B cell (primary cell): Measurements from ENCODE around the gene ARHGEF19. TPM values are rescaled to one million over a fixed set of nuclear protein-coding genes. Genes with fewer than 3 reads are reported as not detected.

ENCODE experiments used
- ATAC-seq: fragments of 200-7000 bp; cut with Tn5 transposase; one replicate; pipeline ENCODE4 v1.10.0; 2021; ENCODE audit warnings: low read depth, mild to moderate bottlenecking, moderate number of reproducible peaks, moderate library complexity
- CTCF ChIA-PET: fragments of 350-600 bp; sonication (Branson Sonifier 250); formaldehyde crosslinking; loops from one replicate; lab custom pipeline; 2021; ENCODE audit warnings: antibody characterized with exemption, inconsistent platforms; lab: Charles Lee
- POLR2A ChIA-PET: fragments of 350-600 bp; sonication (Branson Sonifier 250); formaldehyde crosslinking; loops from one replicate; lab custom pipeline; 2021; ENCODE audit warnings: antibody characterized with exemption; lab: Charles Lee
- DNase-seq: peaks from one replicate; pipeline ENCODE4 v3.0.0; 2013
- H2AFZ ChIP-seq: 2 replicates; pipeline ENCODE4 v1.6.1; 2012; ENCODE audit warnings: mild to moderate bottlenecking, low read depth, low read length; ENCODE audit not compliant: insufficient read depth, poor library complexity, severe bottlenecking
- H3K27ac ChIP-seq, 2 donors: 1 replicate in 1 of 2; 2 replicates in 1 of 2; pipeline ENCODE4 v1.5.1; 2012 to 2013; ENCODE audit warnings: low read length in 2 of 2, mild to moderate bottlenecking in 2 of 2, moderate library complexity in 1 of 2
- H3K27me3 ChIP-seq, 4 experiments: fragments of 200-600 bp in 1 of 4; sonication (generic) in 1 of 4; replicated peaks in 1 of 4; 1 replicate in 2 of 4; 2 replicates in 2 of 4; pipeline versions ENCODE4 v1.6.1 to v1.7.0; 2013 to 2016; ENCODE audit warnings: low read length in 3 of 4, mild to moderate bottlenecking in 2 of 4, mixed read lengths in 1 of 4, moderate library complexity in 1 of 4; ENCODE audit not compliant: insufficient read depth in 4 of 4, control insufficient read depth in 3 of 4; ENCODE audit errors: control extremely low read depth in 1 of 4
- H3K36me3 ChIP-seq, 2 experiments: replicated peaks in 1 of 2; 1 replicate in 1 of 2; 2 replicates in 1 of 2; pipeline versions ENCODE4 v1.6.1 to v1.7.1; 2013; ENCODE audit warnings: low read length in 1 of 2; ENCODE audit not compliant: insufficient read depth in 2 of 2, control insufficient read depth in 1 of 2; ENCODE audit errors: control extremely low read depth in 1 of 2, extremely low read depth in 1 of 2
- H3K4me1 ChIP-seq, 2 donors: fragments of 200-600 bp in 1 of 2; sonication (generic) in 1 of 2; 1 replicate in 1 of 2; 2 replicates in 1 of 2; pipeline versions ENCODE4 v1.5.1 to v1.6.1; 2013 to 2017; ENCODE audit warnings: low read length in 2 of 2; ENCODE audit not compliant: control insufficient read depth in 2 of 2, insufficient read depth in 2 of 2
- H3K4me2 ChIP-seq: replicated peaks from 2 replicates; pipeline ENCODE3; 2012; ENCODE audit warnings: mild to moderate bottlenecking, low read depth, low read length; ENCODE audit not compliant: poor library complexity, severe bottlenecking
- H3K4me3 ChIP-seq, 5 experiments: fragments of 200-600 bp in 1 of 5; sonication (generic) in 1 of 5; 1 replicate in 3 of 5; 2 replicates in 2 of 5; pipeline versions ENCODE4 v1.5.1 to v1.7.0; 2011 to 2016; ENCODE audit warnings: low read length in 4 of 5, mild to moderate bottlenecking in 4 of 5, low read depth in 2 of 5, control low read depth in 1 of 5, moderate library complexity in 1 of 5; ENCODE audit not compliant: insufficient read depth in 1 of 5; ENCODE audit errors: control extremely low read depth in 1 of 5, extremely low read depth in 1 of 5
- H3K79me2 ChIP-seq: fragments of 200-600 bp; sonication (generic); one replicate; pipeline ENCODE4 v1.6.0; 2016; ENCODE audit warnings: low read length; ENCODE audit not compliant: control insufficient read depth, insufficient read depth
- H3K9ac ChIP-seq: fragments of 200-600 bp; sonication (generic); 2 replicates; pipeline ENCODE4 v1.6.1; 2017; ENCODE audit warnings: mild to moderate bottlenecking, low read length, moderate library complexity
- H3K9me3 ChIP-seq, 3 donors: one replicate each; pipeline versions ENCODE4 v1.6.1 to v1.7.1; 2013; ENCODE audit warnings: low read length in 2 of 3; ENCODE audit not compliant: control insufficient read depth in 2 of 3, insufficient read depth in 1 of 3; ENCODE audit errors: control extremely low read depth in 1 of 3
- H4K20me1 ChIP-seq: 2 replicates; pipeline ENCODE4 v1.6.0; 2012; ENCODE audit warnings: mild to moderate bottlenecking, low read length; ENCODE audit not compliant: insufficient read depth, control insufficient read depth, poor library complexity, severe bottlenecking
- H3K27ac Mint-ChIP-seq: one replicate; pipeline ENCODE4 v1.8.0; 2021; ENCODE audit warnings: mixed read lengths
- H3K27me3 Mint-ChIP-seq: one replicate; pipeline ENCODE4 v1.8.0; 2021; ENCODE audit warnings: mixed read lengths
- H3K4me1 Mint-ChIP-seq: one replicate; pipeline ENCODE4 v1.8.0; 2021; ENCODE audit warnings: mixed read lengths
- H3K4me3 Mint-ChIP-seq: one replicate; pipeline ENCODE4 v1.8.0; 2021; ENCODE audit warnings: mixed read lengths
- H3K9me3 Mint-ChIP-seq: one replicate; pipeline ENCODE4 v1.8.0; 2022; ENCODE audit warnings: mixed read lengths; ENCODE audit not compliant: insufficient read depth
- EZH2 ChIP-seq: IDR thresholded peaks from 2 replicates; pipeline ENCODE4 v1.6.1; 2012; ENCODE audit warnings: borderline replicate concordance, low read depth, mild to moderate bottlenecking, moderate library complexity, low read length; ENCODE audit not compliant: insufficient read depth, poor library complexity, severe bottlenecking
- WGBS: methylation state at CpG from one replicate; pipeline ENCODE4 v1.1.5; 2013; ENCODE audit warnings: missing lambda C conversion rate; ENCODE audit not compliant: insufficient coverage; 5-methylcytosine and 5-hydroxymethylcytosine counted together
- intact Hi-C: fragments of 100-400 bp; cut with micrococcal nuclease; formaldehyde crosslinking; loops from one replicate; pipeline ENCODE4 v1.10.0; 2022
- polyA plus RNA-seq: library from polyadenylated mRNA; depleted of rRNA; stranded (reverse); fragments of >200 nt; gene quantifications from 2 replicates; pipeline ENCODE4 v1.2.3, GENCODE V29; 2012
- total RNA-seq, 2 donors: library from RNA; stranded (reverse); fragments of 120-200 nt in 1 of 2; gene quantifications; 1 replicate in 1 of 2; 2 replicates in 1 of 2; pipeline versions ENCODE4 v1.2.3 to v1.2.4, GENCODE V29; 2013 to 2022
- TF ChIP-seq, protein P1 (sequence below): fragments of 200-600 bp; IDR thresholded peaks from one replicate; pipeline ENCODE4 v1.8.0; 2022; ENCODE audit warnings: antibody characterized with exemption, mild to moderate bottlenecking

The ARHGEF19 gene
- total and polyA plus RNA-seq, 2 donors (not counting 1 experiment from before 2014, with no cell fraction given): 13.9 to 20.9 TPM

DNA sequence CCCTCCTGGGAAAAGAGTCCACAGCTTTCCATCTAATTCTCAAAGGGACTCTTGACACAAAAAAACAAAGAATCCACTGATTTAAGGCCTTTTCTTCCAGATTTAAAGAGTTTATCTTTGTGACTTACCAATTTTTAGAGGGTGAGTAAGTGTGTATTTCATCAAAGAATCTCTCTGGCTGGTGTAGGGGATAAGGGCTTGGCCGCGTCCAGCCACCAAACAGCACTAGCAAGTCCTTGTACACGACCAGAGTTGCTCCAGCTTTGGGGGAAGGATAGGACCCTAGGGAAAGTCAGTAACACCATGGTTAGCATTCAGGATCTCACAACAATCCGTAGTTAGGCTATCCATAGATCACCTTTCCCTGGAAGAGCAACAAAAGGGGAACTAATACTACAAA is 44.0 kb upstream of the ARHGEF19 start:
- Mint-ChIP-seq H3K4me1 (no peaks in the 10 kb centered on the region), H3K27ac (no peak overlapping the region), H3K9me3 (no peaks in the 10 kb centered on the region), H3K4me3 (no peak overlapping the region), H3K27me3 (no peaks in the 10 kb centered on the region)
- Histone ChIP-seq H3K9ac (no peak overlapping the region), H3K4me3 (no peak overlapping the region), H4K20me1 (no peaks in the 10 kb centered on the region), H3K79me2 (no peaks in the 10 kb centered on the region), H3K4me1 (no peaks in the 10 kb centered on the region), H3K27me3 (no peaks in the 10 kb centered on the region), H3K9me3 (no peaks in the 10 kb centered on the region), H2AFZ (no peak overlapping the region), H3K27ac (no peak overlapping the region), H3K36me3 (peaks cover 2 to 59% of the 10 kb centered on the region in 2 experiments), H3K4me2 (no peak overlapping the region)
- intact Hi-C loops: no loop called here
- ChIA-PET POLR2A (no interaction called here), CTCF (interaction anchor here (1.0 kb wide), 1 partner anchor 8 kb away, joined by 3 read pairs; no protein-coding TSS in a partner anchor)
- 96% methylated on average over 3 of the region's 4 CpGs for WGBS
- DNase-seq (no peak), ATAC-seq (no peak)
- TF ChIP-seq, protein P1, sequence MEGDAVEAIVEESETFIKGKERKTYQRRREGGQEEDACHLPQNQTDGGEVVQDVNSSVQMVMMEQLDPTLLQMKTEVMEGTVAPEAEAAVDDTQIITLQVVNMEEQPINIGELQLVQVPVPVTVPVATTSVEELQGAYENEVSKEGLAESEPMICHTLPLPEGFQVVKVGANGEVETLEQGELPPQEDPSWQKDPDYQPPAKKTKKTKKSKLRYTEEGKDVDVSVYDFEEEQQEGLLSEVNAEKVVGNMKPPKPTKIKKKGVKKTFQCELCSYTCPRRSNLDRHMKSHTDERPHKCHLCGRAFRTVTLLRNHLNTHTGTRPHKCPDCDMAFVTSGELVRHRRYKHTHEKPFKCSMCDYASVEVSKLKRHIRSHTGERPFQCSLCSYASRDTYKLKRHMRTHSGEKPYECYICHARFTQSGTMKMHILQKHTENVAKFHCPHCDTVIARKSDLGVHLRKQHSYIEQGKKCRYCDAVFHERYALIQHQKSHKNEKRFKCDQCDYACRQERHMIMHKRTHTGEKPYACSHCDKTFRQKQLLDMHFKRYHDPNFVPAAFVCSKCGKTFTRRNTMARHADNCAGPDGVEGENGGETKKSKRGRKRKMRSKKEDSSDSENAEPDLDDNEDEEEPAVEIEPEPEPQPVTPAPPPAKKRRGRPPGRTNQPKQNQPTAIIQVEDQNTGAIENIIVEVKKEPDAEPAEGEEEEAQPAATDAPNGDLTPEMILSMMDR: no peak
- no peak for TF ChIP-seq EZH2

DNA sequence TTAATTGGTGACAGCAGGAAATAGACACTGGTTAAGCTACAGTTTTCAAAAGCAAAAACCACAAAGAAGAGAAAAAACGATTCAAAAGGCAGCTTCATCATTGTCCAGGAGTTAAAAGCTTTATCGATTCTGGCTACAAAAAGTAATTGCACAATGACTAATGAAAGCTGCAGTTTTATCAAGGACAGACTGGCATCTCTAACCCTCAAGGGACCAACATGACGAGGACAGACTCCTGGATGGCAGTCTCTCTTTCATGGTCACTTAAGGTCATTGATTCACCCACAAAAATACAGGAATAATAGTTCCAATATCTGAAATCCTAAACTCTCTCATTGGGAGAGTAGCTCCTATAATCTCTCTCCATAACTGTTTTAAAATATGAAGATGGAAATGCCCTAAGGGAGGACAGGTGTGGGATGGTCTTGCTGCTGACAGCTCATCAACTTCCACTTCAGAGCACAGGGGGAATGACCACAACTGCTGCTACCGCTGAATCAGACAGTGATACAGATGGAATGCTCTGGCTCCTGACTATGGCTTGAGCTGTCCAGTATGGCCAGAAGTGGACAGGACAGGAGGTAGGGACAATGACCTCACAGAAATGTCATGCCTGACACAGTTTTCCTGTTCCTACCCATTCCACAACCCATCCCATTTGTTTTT is 41.9 kb upstream of the ARHGEF19 start:
- Histone ChIP-seq H3K36me3 (peaks cover 2 to 65% of the 10 kb centered on the region in 2 experiments), H3K79me2 (no peaks in the 10 kb centered on the region), H2AFZ (no peak overlapping the region), H3K9me3 (no peaks in the 10 kb centered on the region), H3K4me3 (no peak overlapping the region), H3K9ac (no peak overlapping the region), H3K27me3 (no peaks in the 10 kb centered on the region), H4K20me1 (no peaks in the 10 kb centered on the region), H3K27ac (no peak overlapping the region), H3K4me2 (no peak overlapping the region), H3K4me1 (peaks cover 4 to 6% of the 10 kb centered on the region in 2 donors)
- Mint-ChIP-seq H3K27ac (no peak overlapping the region), H3K4me3 (no peak overlapping the region), H3K27me3 (no peaks in the 10 kb centered on the region), H3K9me3 (no peaks in the 10 kb centered on the region), H3K4me1 (peaks cover 6% of the 10 kb centered on the region)
- TF ChIP-seq EZH2: no peak
- TF ChIP-seq, protein P1: no peak
- no peak for ATAC-seq
- intact Hi-C loops: no loop called here
- CTCF ChIA-PET: interaction anchor here (1.2 to 1.5 kb wide), 3 partner anchors 9 to 176 kb away, joined by 3 to 5 read pairs (median 3); no protein-coding TSS in a partner anchor
- POLR2A ChIA-PET: interaction anchor here (0.6 kb wide), 1 partner anchor 519 kb away, joined by 3 read pairs; no protein-coding TSS in a partner anchor
- DNase-seq: no peak
- 80% methylated on average over 4 of the region's 4 CpGs for WGBS
